Measurements from ENCODE around the gene CACNB4.
"Not testable (repeated sequence)": the region's sequence is repeated elsewhere in the genome, so short reads cannot be mapped to it uniquely, and the experiment has no call there.

CACNB4 gene

DNA sequence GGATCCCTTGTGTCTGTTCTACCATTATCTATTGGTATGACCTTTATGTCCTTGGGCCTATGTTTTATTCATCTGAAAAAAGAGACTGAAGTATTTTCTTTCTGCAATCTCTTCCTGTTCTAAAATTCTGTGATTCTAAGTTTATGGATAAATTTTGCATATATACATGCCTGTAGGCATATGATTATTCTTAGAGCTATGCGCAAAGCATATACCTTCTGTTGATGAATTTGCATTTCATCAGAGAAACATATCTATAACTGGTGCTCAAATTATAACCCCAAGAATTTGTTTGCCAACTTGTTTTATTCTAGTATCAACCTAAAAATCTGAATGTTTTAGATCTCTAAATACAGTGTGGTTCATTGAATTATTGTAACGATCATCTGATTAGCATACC is 6.7 kb downstream of the CACNB4 start:
- H3K27ac ChIP-seq = no peak overlapping the region
- H3K4me3 ChIP-seq = no peak overlapping the region
- no peak for DNase-seq (ENCODE audit: low spot score)
- TF ChIP-seq, protein P1, sequence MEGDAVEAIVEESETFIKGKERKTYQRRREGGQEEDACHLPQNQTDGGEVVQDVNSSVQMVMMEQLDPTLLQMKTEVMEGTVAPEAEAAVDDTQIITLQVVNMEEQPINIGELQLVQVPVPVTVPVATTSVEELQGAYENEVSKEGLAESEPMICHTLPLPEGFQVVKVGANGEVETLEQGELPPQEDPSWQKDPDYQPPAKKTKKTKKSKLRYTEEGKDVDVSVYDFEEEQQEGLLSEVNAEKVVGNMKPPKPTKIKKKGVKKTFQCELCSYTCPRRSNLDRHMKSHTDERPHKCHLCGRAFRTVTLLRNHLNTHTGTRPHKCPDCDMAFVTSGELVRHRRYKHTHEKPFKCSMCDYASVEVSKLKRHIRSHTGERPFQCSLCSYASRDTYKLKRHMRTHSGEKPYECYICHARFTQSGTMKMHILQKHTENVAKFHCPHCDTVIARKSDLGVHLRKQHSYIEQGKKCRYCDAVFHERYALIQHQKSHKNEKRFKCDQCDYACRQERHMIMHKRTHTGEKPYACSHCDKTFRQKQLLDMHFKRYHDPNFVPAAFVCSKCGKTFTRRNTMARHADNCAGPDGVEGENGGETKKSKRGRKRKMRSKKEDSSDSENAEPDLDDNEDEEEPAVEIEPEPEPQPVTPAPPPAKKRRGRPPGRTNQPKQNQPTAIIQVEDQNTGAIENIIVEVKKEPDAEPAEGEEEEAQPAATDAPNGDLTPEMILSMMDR (IDR thresholded peaks at IDR 0.05) = no peak

DNA sequence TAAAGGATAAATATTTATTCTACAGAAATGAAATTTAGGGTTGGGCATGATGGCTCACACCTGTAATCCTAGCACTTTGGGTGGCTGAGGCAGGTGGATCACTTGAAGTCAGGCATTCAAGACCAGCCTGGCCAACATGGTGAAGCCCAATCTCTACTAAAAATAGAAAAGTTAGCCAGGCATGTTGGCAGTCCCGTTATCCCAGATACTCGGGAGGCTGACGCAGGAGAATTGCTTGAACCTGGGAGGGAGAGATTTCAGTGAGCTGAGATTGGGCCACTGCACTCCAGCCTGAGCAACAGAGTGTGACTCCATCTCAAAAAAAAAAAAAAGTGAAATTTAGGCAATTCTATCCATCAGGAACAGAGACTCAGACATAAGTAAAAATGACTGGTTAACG is 8.1 kb downstream of the CACNB4 start:
- DNase-seq (ENCODE audit: low spot score); H3K27ac ChIP-seq; H3K4me3 ChIP-seq: not testable (repeated sequence)

DNA sequence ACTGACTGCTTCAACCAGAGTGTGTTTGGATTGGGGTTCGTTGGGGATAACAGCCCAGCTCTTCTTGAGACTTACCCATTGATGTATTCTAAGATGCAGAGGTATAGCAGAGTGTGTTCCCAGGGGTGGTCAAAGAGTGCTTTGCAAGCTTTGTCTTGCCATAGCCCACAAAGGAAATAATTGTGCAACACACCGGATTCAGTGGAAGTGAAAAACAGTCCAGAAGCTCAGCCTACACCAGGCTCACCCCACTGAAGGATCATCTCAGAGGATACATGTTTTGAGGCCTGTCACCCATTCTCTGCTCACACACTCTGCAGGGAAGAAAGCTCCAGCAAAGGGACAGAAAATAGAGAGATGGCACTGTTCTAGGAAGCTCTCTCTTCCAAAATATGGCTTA is 9.6 kb downstream of the CACNB4 start:
- TF ChIP-seq, protein P1 (IDR thresholded peaks at IDR 0.05) = no peak
- H3K27ac ChIP-seq = no peak overlapping the region
- no peak for DNase-seq (ENCODE audit: low spot score)
- H3K4me3 ChIP-seq = no peak overlapping the region

DNA sequence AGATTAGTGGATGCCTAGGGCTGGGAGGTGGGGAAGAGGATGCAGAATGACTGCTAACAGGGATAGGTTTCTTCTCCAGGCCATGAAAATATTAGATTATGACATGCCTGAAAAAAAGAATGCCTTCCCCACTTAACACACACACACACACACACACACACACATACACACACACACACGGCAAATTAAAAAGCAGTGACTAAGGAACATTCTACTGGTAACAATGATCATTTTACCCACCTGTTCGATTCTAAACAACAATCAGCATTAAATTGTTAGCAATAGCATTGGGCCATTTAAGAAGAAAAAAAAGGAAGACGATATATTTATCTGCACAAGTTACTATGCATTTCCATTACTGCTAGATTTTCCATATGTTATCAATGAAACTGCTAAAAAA is 10.8 kb downstream of the CACNB4 start:
- Histone ChIP-seq H3K4me3 (no peak overlapping the region), H3K27ac (no peak overlapping the region)
- TF ChIP-seq, protein P1 (IDR thresholded peaks at IDR 0.05) = no peak
- no peak for DNase-seq (ENCODE audit: low spot score)

DNA sequence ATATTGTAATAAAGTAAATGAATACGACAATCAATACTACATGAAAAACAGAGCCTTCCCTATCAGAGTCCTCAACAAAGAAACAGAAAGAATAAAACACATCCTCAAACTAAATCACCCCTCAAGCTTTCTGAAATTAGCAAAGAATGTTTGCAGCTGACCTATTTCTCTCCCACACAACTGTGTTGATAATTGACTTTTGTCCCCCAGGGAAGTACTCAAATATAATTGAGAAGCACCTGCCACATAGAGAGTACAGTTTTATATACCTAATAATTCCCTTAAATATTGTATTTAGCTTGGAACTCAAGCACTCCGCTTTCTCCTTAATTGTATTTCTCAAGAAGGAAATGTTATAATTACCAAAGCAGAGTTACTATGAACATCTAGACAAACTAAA is 12.6 kb downstream of the CACNB4 start:
- H3K27ac ChIP-seq = no peak overlapping the region
- no peak overlapping the region for H3K4me3 ChIP-seq
- TF ChIP-seq, protein P1 (IDR thresholded peaks at IDR 0.05) = no peak
- DNase-seq (ENCODE audit: low spot score) = no peak

DNA sequence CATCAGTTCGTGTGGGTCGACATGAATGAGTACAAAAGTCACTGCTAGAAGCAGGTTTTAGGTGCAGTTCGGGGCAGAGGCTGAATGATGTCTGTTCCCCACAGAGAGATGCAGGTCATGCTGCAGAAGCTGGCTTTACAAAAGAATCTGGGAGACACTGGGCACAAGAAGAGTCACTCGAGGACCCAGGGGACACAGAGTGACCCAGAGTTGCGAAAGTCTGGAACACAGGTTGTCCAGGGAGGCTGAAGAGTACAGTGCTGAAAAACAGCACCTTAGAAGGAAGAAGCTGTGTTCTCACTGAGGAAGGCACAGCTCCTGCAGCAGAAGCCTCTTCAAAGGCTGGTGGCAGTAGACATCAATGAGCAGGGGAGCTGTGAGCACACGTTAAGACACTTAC is 14.8 kb downstream of the CACNB4 start:
- DNase-seq (ENCODE audit: low spot score) = no peak
- Histone ChIP-seq H3K4me3 (no peak overlapping the region), H3K27ac (no peak overlapping the region)
- TF ChIP-seq, protein P1 (IDR thresholded peaks at IDR 0.05) = no peak

DNA sequence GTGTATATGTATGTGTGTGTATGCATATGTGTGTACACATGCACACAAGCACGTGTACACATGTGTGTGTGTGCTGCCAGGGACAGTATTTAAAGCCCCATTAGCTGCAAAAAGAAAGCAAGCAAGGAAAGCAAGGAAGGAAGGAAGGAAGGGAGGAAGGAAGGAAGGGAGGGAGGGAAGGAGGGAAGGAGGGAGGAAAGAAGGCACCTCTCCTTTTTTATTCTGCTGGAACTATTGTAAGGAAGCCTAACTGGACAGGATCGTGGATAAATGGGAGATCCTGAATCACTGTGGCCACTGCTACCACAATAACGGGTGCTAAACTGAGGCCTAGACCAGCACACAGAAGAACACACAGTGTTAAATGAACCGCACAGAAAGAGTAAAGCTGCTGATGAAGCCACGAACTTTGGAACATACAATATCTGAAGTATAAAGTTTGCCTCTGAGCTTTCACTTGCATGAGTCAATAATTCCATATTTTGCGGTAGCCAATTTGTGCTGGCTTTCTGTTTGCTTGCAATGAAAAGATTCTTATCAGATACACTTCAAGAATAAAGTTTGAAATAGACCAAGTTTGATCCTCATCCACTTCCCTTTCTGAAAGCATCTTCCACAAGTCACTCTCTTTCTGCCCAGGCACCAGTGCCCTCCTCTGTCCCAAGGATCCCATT is 15.5 kb downstream of the CACNB4 start:
- TF ChIP-seq, protein P1 (IDR thresholded peaks at IDR 0.05) = no peak
- Histone ChIP-seq H3K4me3 (no peak overlapping the region), H3K27ac (no peak overlapping the region)
- no peak for DNase-seq (ENCODE audit: low spot score)
